Measurements from ENCODE around the gene ZNF407. TPM values are rescaled to one million over a fixed set of nuclear protein-coding genes. Genes with fewer than 3 reads are reported as not detected.

Gene ZNF407
- total RNA-seq, 1 donor from 2014 or later = 13.2 TPM

GRCh38 chr18:74803769-74804168, 206.1 kb downstream of the ZNF407 start:
- no peaks in the 10 kb centered on the region for H3K36me3 Mint-ChIP-seq (ENCODE audit: low read depth)
- no peak overlapping the region for H3K4me3 Mint-ChIP-seq
- H3K4me1 Mint-ChIP-seq = no peaks in the 10 kb centered on the region
- no peaks in the 10 kb centered on the region for H3K27me3 Mint-ChIP-seq (ENCODE audit: low read depth)
- H3K9me3 Mint-ChIP-seq = no peaks in the 10 kb centered on the region
- TF ChIP-seq CTCF (conservative IDR thresholded peaks at IDR 0.05) = no peak
- no peak for DNase-seq (ENCODE audit: low read depth, low spot score)
- H3K27ac Mint-ChIP-seq (ENCODE audit: unreplicated experiment) = no peak overlapping the region

GRCh38 chr18:74804677-74805076, 207.0 kb downstream of the ZNF407 start:
- Mint-ChIP-seq H3K4me3 (no peak overlapping the region), H3K4me1 (no peaks in the 10 kb centered on the region), H3K27me3 (ENCODE audit: low read depth) (no peaks in the 10 kb centered on the region), H3K36me3 (ENCODE audit: low read depth) (no peaks in the 10 kb centered on the region), H3K27ac (ENCODE audit: unreplicated experiment) (no peak overlapping the region), H3K9me3 (no peaks in the 10 kb centered on the region)
- DNase-seq (ENCODE audit: low read depth, low spot score) = no peak
- no peak for TF ChIP-seq CTCF (conservative IDR thresholded peaks at IDR 0.05)

- no peaks in the 10 kb centered on the region for H3K27me3 Mint-ChIP-seq (ENCODE audit: low read depth)
- no peak for TF ChIP-seq CTCF (conservative IDR thresholded peaks at IDR 0.05)
Observed at GRCh38 chr18:74806073-74806472, 208.4 kb downstream of the ZNF407 start.

GRCh38 chr18:74806700-74807416, 209.2 kb downstream of the ZNF407 start:
- DNase-seq (ENCODE audit: low read depth, low spot score) = no peak
- Mint-ChIP-seq H3K9me3 (no peaks in the 10 kb centered on the region), H3K27me3 (ENCODE audit: low read depth) (no peaks in the 10 kb centered on the region), H3K4me1 (no peaks in the 10 kb centered on the region), H3K4me3 (no peak overlapping the region), H3K36me3 (ENCODE audit: low read depth) (no peaks in the 10 kb centered on the region), H3K27ac (ENCODE audit: unreplicated experiment) (no peak overlapping the region)
- TF ChIP-seq CTCF (conservative IDR thresholded peaks at IDR 0.05) = no peak

More at GRCh38 chr18:74806073-74806472, 208.4 kb downstream of the ZNF407 start:
- Mint-ChIP-seq H3K27ac (ENCODE audit: unreplicated experiment) (no peak overlapping the region), H3K4me3 (no peak overlapping the region), H3K9me3 (no peaks in the 10 kb centered on the region), H3K36me3 (ENCODE audit: low read depth) (no peaks in the 10 kb centered on the region), H3K4me1 (no peaks in the 10 kb centered on the region)
- DNase-seq (ENCODE audit: low read depth, low spot score) = no peak

GRCh38 chr18:74817576-74817975, 219.9 kb downstream of the ZNF407 start:
- no peak for TF ChIP-seq CTCF (conservative IDR thresholded peaks at IDR 0.05)
- no peak for DNase-seq (ENCODE audit: low read depth, low spot score)
- H3K4me3 Mint-ChIP-seq = no peak overlapping the region
- no peaks in the 10 kb centered on the region for H3K4me1 Mint-ChIP-seq
- peaks cover 6% of the 10 kb centered on the region for H3K36me3 Mint-ChIP-seq (ENCODE audit: low read depth)
- H3K27me3 Mint-ChIP-seq (ENCODE audit: low read depth) = no peaks in the 10 kb centered on the region
- H3K9me3 Mint-ChIP-seq = peaks cover 4% of the 10 kb centered on the region
- no peak overlapping the region for H3K27ac Mint-ChIP-seq (ENCODE audit: unreplicated experiment)

All from neural crest cell (in vitro differentiated cells).